Activated CD4-positive, alpha-beta T cell treated with anti-CD3 and anti-CD28 coated beads, Interleukin-2, amount 50 U/mL, for 24 hours (primary cell): ENCODE data around the gene CELSR2.

ENCODE experiments used
- DNase-seq, 2 donors: peaks; one replicate each; pipeline ENCODE4 v3.0.0-alpha.2; 2020; ENCODE audit warnings: low read depth in 1 of 2, low spot score in 1 of 2

Gene CELSR2

GRCh38 chr1:109229531-109230127 lies 19.7 kb upstream of the CELSR2 start:
- no peak for DNase-seq

DNA sequence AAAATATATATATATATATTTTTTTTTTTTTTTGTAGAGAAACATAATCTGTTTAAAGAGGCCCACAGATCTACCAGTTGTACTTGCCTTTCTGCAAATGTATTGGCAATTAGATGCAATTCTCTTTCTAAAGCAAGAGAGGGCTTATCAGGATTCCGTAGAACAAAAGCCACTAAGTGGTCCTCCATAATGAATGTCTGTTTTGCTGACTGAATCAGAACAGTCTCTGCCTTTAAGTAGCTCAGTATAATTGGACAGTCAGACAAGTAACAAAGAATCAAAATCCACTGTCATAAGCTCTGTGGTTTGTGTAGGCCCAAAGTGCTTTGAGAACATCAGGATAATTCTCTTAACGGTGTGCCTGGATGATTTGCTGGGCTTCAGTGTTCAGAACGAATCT lies 18.3 kb upstream of the CELSR2 start:
- DNase-seq: no peak

DNA sequence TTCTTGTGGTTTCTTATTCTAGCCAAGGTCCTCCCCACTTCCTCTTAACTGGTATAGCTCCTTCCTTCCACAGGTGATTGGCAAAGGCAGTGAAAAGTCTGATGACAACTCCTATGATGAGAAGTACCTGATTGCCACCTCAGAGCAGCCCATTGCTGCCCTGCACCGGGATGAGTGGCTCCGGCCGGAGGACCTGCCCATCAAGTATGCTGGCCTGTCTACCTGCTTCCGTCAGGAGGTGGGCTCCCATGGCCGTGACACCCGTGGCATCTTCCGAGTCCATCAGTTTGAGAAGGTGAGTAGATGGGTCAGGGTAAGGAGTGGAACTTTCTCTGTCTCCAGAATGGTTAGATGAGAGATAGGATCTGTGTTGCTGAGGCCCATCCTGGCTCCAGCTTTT lies 14.2 kb upstream of the CELSR2 start:
- no peak for DNase-seq

- DNase-seq: no peak
Measured at GRCh38 chr1:109237512-109237911, 11.8 kb upstream of the CELSR2 start.

DNA sequence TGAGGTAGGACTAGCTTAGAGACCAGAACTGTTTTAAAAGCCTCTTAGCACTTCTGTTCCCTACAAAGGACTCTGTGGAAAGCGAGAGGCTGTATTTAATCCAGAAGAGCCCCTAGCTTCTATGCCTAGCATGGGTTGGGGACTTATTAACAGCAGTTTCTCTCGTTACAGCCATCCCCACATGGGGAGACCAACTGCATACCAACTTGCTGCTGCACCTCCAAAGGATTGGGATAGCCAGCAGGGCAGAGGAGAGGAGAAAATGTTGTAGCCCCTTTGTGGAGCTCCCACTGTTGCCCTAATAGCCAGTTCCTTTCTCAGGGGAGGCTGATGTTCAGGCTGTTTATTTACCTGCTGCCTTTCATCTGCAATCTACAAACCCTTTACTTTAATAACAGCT lies 11.0 kb upstream of the CELSR2 start:
- DNase-seq: no peak

GRCh38 chr1:109239047-109239408 lies 10.3 kb upstream of the CELSR2 start:
- DNase-seq: no peak

- no peak for DNase-seq
Measured at GRCh38 chr1:109239409-109240068, 9.8 kb upstream of the CELSR2 start.

DNA sequence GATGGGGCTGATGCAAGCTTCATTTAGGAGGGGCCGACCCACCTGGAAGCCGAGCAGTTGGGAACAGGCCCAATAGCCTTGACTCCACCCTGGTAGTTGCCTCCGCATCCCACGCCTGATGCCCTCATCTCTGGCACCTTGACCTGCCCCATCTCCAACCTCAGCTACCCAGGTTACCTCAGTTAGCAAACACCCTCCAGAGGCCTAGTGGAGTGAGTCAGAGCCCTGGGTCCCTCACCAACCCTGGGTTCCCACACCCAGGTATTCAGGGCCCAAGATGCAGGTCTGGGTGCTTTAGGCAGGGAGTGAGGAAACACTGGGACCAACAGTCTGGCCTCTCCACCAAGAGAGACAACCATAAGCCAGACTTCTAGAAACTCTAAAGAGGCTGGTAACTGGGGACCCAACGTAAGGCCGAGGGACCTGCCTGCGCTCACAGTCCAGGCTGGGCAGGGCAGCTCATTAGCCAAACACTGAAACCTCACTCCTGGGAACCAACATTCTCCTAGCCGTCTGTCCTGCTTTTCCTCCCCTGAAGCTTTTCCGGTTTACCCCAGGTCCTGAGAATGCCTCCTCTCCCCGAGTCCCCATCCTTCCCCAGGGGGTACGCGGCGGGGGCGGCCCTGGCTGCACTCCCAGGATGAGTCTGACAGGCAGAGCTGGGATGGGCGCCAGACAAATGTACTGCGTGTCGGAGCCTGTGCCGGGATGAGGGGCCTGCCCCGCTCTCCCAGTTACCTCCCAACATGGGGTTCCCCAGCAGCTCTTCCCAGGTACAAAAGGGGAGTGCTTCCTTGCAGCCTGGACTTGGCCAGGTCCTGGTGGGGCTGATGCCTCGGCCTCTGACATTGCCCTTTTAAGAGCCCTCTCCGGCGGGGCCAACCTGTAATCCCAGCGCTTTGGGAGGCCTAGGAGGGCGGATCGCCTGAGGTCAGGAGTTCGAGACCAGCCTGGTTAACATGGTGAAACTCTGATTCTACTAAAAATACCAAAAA lies 8.9 kb upstream of the CELSR2 start:
- DNase-seq: no peak

GRCh38 chr1:109241344-109241743 lies 8.0 kb upstream of the CELSR2 start:
- no peak for DNase-seq

GRCh38 chr1:109241841-109242345 lies 7.4 kb upstream of the CELSR2 start:
- no peak for DNase-seq

DNA sequence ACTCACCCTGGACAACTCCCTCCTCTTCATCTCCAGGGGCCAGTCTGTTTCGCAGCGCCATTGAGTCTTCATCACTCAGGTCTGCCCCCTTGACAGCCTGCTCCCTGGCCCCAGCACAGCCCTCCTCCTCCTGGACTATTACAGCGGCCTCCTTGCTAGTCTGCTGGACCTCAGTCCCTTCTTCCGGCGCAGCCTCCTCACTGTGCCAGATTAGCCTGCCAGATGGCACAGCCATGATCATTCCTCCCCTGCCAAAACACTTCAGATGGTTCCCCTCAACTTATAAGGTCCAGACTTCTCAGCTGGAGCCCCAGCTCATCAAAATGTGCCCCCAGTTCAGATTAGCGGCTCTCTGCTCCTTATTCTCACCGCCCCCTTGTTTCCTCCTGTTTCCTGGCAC lies 7.0 kb upstream of the CELSR2 start:
- no peak for DNase-seq

- DNase-seq: no peak
Measured at GRCh38 chr1:109243221-109243620, 6.1 kb upstream of the CELSR2 start.

DNA sequence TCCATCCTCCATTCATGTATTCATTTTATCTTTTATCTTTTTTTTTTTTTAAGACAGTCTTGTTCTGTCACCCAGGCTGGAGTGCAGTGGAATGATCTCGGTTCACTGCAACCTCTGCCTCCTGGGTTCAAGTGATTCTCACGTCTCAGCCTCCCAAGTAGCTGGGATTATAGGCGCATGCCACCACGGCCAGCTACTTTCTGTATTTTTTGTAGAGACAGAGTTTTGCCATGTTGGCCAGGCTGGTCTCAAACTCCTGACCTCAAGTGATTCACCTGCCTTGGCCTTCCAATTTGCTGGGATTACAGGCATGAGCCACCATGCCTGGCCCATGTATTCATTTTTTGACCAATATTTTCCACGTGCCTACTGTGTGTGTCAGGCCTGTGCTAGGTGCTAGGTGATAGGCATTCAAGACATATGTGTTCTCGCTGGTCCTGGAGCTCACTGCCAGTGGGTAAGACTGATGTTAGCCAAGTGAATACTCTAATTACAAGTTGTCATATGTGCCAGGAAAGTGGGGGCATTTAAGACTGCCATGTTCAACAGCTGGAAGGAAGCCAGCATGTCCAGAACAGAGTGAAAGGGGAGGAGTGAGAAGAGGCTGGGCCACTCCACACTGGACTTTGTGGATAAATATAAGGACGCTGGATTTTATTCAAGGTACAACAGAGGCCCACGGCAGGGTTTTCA lies 5.3 kb upstream of the CELSR2 start:
- no peak for DNase-seq

DNA sequence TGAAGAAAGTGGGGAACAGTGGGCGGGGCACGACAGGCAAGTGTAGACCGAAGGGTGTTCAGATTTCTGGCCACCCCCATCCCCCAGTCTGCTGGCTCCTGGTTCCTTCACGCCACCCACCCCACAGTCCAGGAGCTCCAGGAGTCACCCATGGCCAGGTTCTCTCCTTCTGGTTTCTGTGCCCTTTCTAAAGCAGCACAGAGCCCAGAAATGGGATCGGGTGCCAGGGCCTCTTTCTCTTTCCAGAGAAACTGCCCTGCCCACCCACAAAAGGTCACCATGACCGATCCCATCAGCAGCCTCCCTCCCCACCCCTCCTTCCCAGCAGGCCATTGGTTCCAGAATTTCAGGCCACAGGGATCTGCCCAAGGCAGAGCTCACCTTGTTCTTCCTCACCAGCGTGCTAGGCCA lies 3.2 kb upstream of the CELSR2 start:
- no peak for DNase-seq

GRCh38 chr1:109247401-109248365 lies 1.7 kb upstream of the CELSR2 start:
- DNase-seq: no peak

DNA sequence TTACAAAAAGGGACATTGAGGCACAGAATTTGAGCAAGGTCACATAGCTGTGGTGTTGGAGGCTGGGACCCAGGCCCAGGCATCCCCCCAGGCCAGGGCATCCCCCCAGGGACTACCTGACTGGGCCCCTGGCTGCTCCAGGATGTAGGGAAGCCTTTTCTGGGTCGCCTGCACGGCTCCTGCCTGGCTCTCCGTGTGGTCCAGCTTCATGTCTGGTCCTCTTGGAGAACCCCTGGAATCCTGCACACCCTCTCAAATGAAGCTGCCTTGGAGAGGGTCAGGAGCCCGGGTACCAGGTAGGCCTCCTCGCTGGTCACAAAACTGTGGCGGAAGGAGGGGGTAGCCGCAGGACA lies 919 bp upstream of the CELSR2 start:
- no peak for DNase-seq

DNA sequence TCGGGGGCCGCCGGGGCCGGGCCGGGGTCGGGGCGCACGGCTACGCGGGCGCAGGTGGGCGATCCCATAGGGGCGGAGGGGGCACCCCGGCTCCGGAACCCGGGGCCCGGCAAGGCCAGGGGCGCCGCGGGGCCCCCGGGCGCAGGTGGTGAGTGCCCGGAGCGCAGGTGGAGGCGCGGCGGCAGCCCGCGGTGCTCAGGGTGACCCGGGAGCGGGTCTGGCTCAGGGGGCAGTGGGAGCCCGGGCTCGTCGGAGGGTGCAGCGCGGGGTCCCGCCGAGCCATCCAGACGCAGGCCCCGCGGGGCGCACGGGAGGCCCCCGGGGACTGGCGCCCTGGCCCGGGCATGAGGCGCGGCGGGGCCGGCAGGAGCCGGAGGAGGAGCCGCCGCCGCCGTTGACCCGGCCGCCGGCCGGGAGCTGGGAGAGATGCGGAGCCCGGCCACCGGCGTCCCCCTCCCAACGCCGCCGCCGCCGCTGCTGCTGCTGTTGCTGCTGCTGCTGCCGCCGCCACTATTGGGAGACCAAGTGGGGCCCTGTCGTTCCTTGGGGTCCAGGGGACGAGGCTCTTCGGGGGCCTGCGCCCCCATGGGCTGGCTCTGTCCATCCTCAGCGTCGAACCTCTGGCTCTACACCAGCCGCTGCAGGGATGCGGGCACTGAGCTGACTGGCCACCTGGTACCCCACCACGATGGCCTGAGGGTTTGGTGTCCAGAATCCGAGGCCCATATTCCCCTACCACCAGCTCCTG lies 489 bp downstream of the CELSR2 start:
- DNase-seq: no peak

- no peak for DNase-seq
Measured at GRCh38 chr1:109250454-109251276, 1.3 kb downstream of the CELSR2 start.
